ENCODE data around the gene SLC35G3. TPM values are rescaled to one million over a fixed set of nuclear protein-coding genes. Genes with fewer than 3 reads are reported as not detected.

SLC35G3 gene
- polyA plus RNA-seq, 3 donors = not detected

GRCh38 chr17:35239823-35240222 is 45.6 kb upstream of the SLC35G3 start:
- DNase-seq = no peak
- Histone ChIP-seq H3K27me3 (ENCODE audit: control insufficient read depth in 2 of 2, insufficient read depth in 2 of 2, low read length in 2 of 2) (no peaks in the 10 kb centered on the region), H3K9ac (ENCODE audit: insufficient read depth, low read length, poor library complexity, severe bottlenecking) (no peak overlapping the region), H3K9me3 (replicated peaks in 1 of 2; ENCODE audit: control insufficient read depth in 1 of 2, insufficient read depth in 1 of 2, low read length in 2 of 2) (no peaks in the 10 kb centered on the region), H3K4me1 (ENCODE audit: control insufficient read depth in 1 of 2, insufficient read depth in 2 of 2, low read length in 2 of 2) (peaks cover 32 to 42% of the 10 kb centered on the region in 2 donors), H3K4me2 (replicated peaks; ENCODE audit: extremely low read depth, low read length, poor library complexity, severe bottlenecking) (no peak overlapping the region), H3K79me2 (ENCODE audit: insufficient read depth, low read length) (peaks cover 18% of the 10 kb centered on the region), H3K27ac (ENCODE audit: low read depth in 1 of 2, low read length in 2 of 2) (no peak overlapping the region), H3K36me3 (replicated peaks in 1 of 2; ENCODE audit: control insufficient read depth in 1 of 2, insufficient read depth in 2 of 2, low read length in 2 of 2) (no peaks in the 10 kb centered on the region), H3K4me3 (replicated peaks in 1 of 3; ENCODE audit: low read depth in 2 of 3, low read length in 3 of 3) (no peak overlapping the region), H2AFZ (ENCODE audit: insufficient read depth, low read depth, low read length, poor library complexity, severe bottlenecking) (no peak overlapping the region), H4K20me1 (ENCODE audit: insufficient read depth, low read length) (peaks cover 9% of the 10 kb centered on the region)
- no peaks in the 10 kb centered on the region for H3K9me3 Mint-ChIP-seq
- no peak overlapping the region for H3K27ac Mint-ChIP-seq
- H3K36me3 Mint-ChIP-seq = peaks cover 4 to 5% of the 10 kb centered on the region in 2 donors
- peaks cover 10 to 16% (median 11%) of the 10 kb centered on the region in 3 donors for H3K27me3 Mint-ChIP-seq (ENCODE audit: low read depth in 3 of 3)
- H3K4me1 Mint-ChIP-seq = peaks cover 36% of the 10 kb centered on the region
- H3K4me3 Mint-ChIP-seq = no peak overlapping the region
- no peak for TF ChIP-seq CTCF (IDR thresholded peaks at IDR 0.05)
- intact Hi-C loops (cut with micrococcal nuclease) = loop anchor here in 1 of 2 donors (5.0 kb wide), 2 partner anchors 53 to 302 kb away; no protein-coding TSS in a partner anchor
- no CpG with 5 or more reads among the region's 4 CpGs for WGBS (ENCODE audit: insufficient coverage)

DNA sequence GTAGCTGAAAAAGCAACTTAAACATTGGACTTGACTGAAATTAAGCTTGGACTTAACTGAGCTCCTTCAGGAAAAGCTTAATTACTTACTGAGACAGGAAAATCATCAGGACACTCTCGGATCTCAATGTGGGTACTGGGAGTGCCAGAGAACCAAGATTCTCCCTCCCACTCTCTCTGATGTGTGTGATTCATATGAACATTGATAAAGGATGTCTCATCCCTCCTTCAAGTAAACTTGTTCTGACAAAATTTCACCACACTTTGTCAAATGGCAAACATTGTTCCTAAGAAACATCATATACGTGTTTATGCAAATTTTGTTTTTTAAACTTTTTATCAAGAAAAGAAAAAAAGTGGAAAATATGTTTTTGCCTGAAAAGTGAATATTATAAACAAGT is 44.6 kb upstream of the SLC35G3 start:
- peaks cover 22 to 32% of the 10 kb centered on the region in 2 donors for H3K4me1 ChIP-seq (ENCODE audit: control insufficient read depth in 1 of 2, insufficient read depth in 2 of 2, low read length in 2 of 2)
- no peaks in the 10 kb centered on the region for H3K9me3 Mint-ChIP-seq
- intact Hi-C loops (cut with micrococcal nuclease) = no loop called here

More for the DNA sequence above, 44.6 kb upstream of the SLC35G3 start:
- WGBS (ENCODE audit: insufficient coverage) = no CpG with 5 or more reads among the region's 2 CpGs
- Mint-ChIP-seq H3K27me3 (ENCODE audit: low read depth in 3 of 3) (peaks cover 7 to 13% (median 10%) of the 10 kb centered on the region in 3 donors), H3K27ac (no peak overlapping the region), H3K36me3 (peaks cover 2 to 4% of the 10 kb centered on the region in 2 donors), H3K4me3 (no peak overlapping the region), H3K4me1 (peaks cover 26% of the 10 kb centered on the region)
- no peak for TF ChIP-seq CTCF (IDR thresholded peaks at IDR 0.05)
- H3K27ac ChIP-seq (ENCODE audit: low read depth in 1 of 2, low read length in 2 of 2) = no peak overlapping the region
- H4K20me1 ChIP-seq (ENCODE audit: insufficient read depth, low read length) = peaks cover under 1% of the 10 kb centered on the region
- no peak for DNase-seq
- no peaks in the 10 kb centered on the region for H3K36me3 ChIP-seq (replicated peaks in 1 of 2; ENCODE audit: control insufficient read depth in 1 of 2, insufficient read depth in 2 of 2, low read length in 2 of 2)
- H2AFZ ChIP-seq (ENCODE audit: insufficient read depth, low read depth, low read length, poor library complexity, severe bottlenecking) = no peak overlapping the region
- H3K79me2 ChIP-seq (ENCODE audit: insufficient read depth, low read length) = peaks cover 13% of the 10 kb centered on the region
- H3K9ac ChIP-seq (ENCODE audit: insufficient read depth, low read length, poor library complexity, severe bottlenecking) = no peak overlapping the region
- no peaks in the 10 kb centered on the region for H3K9me3 ChIP-seq (replicated peaks in 1 of 2; ENCODE audit: control insufficient read depth in 1 of 2, insufficient read depth in 1 of 2, low read length in 2 of 2)
- no peak overlapping the region for H3K4me2 ChIP-seq (replicated peaks; ENCODE audit: extremely low read depth, low read length, poor library complexity, severe bottlenecking)
- H3K4me3 ChIP-seq (replicated peaks in 1 of 3; ENCODE audit: low read depth in 2 of 3, low read length in 3 of 3) = no peak overlapping the region
- no peaks in the 10 kb centered on the region for H3K27me3 ChIP-seq (ENCODE audit: control insufficient read depth in 2 of 2, insufficient read depth in 2 of 2, low read length in 2 of 2)
